HL-60/S4 treated with retinoic acid at 250 ng/mL for 4 days and 3 days (cell line): ENCODE measurements around the gene DPP10.

ENCODE experiments used
- in situ Hi-C: fragments of 300-500 bp; cut with MboI; formaldehyde crosslinking; loops from 2 replicates; pipeline ENCODE4 v1.7.0; 2022; ENCODE audit warnings: low sequenced_read_pairs

Gene DPP10

DNA sequence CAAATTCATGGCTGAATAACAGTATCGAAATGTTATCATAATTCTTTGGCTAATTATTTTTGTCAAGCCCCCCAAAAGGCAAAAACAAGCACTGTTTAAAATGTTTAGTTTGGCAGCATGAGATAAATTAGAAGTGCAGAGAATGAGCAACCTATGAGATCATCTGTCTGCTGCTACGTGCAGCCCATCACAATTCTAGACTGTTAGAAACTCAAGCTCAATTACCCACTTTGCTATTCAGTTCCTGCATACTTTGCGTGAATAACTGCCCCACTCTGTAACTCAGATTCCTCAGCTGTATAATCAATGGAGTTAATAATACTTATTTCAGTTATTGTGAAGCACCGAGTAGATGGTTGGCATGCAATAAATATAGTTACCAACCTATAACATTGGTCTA is 1181.9 kb downstream of the DPP10 start:
- in situ Hi-C loops: no loop called here

GRCh38 chr2:115634578-115634977 is 1192.1 kb downstream of the DPP10 start:
- in situ Hi-C loops: no loop called here

DNA sequence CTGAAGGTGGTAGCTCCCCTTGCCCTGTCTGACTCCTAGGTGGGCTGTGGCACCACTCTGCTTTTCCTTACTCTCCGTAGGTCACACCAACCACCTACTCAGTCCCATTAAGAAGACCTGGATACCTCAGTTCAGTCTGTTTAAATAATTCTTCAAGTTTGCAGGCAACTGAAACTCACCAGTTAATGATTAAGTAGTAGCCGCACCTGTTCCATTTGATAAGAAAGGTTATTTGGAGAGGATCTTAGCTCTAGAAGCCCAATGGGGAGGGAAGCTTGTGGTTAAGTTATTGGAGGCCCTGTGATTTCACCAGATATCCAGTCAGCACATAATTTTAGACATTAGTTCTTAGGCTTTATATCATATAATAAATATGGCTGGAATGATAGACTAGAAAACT is 1193.0 kb downstream of the DPP10 start:
- in situ Hi-C loops: no loop called here

DNA sequence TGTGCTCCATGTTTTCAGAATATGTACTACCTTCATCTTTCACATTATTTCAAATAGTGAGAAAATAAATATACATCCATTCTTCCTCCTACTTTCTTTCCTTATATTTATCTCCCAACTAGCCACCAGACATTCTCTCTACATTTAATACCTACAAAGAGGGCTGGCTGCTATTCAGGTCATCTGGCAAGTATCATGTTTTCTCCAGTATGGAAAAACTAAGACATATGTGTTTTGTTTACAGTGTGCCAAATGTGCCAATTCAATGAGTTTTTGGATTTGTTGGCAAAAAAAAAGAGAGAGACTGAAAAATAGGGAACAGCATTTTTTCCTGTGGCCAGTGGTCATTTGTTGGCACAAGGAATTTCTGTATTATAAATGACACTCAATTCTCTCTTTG is 1207.3 kb downstream of the DPP10 start:
- in situ Hi-C loops: no loop called here

DNA sequence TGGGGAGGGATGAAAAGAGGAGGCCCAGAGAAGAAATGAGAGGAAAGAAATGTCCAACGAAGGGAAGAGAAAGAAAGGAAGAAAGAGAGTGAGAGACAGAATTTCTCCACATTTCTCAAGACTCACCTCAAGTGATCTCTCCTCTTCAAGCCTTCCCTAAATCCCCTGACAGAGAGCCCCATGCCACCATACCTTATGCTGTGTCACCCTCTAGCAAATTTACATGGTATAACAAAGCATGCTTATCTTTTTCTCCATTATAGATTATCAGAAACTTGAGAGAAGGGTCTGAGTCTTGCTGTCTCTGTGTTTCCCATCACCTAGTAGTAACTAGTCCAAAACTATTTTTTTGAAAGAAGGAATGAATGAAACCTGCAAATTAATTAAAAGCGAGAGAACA is 1208.4 kb downstream of the DPP10 start:
- in situ Hi-C loops: no loop called here

DNA sequence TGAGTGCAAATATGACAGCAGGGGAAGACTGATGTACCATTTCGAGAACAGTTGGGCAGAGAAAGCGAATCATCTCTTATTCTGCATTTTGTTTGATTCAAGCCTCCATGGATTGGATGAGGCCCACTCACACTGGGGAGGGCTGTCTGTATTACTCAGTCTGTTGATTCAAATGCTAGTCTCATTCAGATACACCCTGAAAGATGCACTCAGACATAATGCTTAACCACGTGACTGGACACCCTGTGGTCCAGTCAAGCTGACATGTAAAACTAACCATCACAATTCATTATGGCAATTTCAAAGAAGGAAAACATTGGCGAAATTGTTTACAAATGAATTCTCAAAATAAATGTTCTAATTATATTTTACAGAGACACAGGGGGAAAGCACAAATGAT is 1210.2 kb downstream of the DPP10 start:
- in situ Hi-C loops: no loop called here

DNA sequence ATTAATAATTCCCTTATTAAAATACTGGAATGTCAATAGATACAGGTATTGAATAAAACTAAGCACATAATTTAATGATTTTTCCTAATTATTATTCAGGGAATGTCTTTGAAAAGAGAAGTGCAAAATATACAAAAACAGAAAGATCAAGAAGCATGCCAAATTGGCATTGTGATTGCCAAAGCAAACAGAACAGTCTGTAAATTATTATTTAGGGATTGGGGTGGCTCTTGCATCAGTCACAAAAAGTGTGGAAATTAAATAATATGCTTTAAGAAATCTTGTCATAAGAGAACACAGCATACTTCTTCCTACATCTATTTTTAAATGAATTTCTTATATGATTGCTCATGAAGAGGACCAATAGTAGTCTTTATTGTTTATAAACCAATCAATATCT is 1211.9 kb downstream of the DPP10 start:
- in situ Hi-C loops: no loop called here

- in situ Hi-C loops: no loop called here
Observed at GRCh38 chr2:115678129-115678528, 1235.7 kb downstream of the DPP10 start.

GRCh38 chr2:115684345-115684744 is 1241.9 kb downstream of the DPP10 start:
- in situ Hi-C loops: no loop called here

DNA sequence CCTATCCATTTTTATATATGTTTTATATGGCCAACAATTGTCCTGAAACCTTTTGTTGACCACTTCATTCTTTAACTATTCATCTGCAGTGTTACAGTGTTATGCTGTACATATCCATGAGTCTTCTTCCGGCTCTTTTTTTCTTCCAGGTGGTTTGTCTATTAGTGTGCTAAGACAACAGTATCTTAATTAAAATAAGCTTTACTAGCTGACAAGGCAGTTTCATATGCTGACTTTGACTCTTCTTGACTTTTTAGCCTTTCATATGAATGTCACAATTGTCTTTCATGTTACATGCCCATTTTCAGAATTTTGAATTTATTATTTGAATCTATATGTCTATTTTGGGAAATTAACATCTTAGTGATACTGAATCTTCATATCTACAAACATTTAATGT is 1249.0 kb downstream of the DPP10 start:
- in situ Hi-C loops: no loop called here

GRCh38 chr2:115694651-115695050 is 1252.2 kb downstream of the DPP10 start:
- in situ Hi-C loops: no loop called here

DNA sequence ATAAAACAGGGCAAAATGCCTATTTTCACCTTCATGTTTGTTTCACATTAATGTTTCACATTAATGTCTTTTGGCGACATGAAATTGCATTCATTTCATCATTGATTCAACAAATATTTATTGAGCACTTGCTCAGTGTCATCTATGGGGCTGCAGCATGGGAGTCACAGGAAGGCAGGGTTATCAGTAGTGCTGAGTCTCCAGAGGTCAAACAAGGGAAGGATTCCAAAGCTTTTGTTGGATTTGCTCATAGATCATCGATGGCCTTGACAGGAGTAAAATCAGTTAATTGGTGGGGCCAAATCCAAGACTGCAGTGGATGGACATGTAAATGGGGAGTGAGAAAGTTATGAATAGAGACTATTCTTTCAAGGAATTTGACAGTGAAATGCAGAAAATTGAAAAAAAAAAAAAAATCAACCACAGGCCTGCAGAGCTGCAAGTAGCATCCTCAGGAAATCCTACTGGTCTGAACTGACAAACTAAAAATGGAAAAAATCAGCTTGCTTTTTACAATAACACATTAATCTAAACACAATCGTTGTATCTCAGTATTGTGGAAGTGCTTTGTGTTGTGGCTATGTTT is 1290.8 kb downstream of the DPP10 start:
- in situ Hi-C loops: no loop called here

DNA sequence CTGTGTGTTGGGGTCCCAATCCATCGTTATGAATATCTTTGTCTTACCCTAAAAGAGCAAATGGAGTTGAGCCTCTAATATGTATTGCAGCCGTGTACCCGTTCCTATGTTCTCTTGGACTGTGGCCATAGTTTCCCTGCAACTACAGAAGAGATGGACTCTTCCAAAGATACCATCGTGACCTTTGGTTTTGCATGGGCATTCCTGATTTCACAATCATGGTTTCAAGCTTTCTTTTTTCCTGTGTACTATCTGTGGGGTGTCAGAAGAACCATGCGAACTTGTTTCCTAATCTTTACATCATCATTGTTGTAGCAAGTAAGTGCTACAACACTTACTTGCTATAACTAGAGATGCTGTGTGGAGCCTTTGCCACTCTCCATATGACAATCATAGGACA is 1295.7 kb downstream of the DPP10 start:
- in situ Hi-C loops: no loop called here

DNA sequence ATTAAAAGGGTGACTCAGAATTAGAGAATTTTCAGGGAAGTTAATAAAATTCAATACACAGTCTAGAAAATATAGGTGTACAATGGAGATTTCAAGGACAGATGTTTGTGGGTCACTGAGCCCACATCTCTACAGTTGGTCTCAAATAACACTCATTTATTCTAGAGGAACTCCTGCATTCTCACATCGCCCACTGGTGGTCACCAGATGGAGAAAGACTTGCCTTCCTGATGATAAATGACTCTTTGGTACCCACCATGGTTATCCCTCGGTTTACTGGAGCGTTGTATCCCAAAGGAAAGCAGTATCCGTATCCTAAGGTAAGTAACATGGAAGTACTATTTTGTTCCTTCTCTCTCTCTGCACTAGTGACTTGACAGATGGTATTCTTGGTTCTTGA is 1297.1 kb downstream of the DPP10 start:
- in situ Hi-C loops: no loop called here

DNA sequence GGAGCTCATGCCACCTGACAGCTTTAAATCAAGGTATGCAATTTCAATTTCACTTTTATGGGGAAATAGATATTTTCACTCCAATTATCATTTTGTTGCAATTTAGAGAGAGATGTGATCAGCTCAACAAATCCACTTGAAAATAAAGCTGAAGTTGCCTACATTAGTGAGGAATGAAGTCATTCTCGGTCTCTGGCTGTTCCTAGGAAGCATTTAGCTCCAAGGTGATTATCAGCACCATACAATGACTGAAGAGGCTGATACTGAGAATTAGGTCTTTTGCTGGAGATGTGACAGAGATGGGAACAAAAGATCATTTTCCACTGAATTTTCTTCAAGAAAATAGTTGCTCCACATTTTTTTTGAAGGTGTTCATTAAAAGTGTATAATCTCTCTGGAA is 1303.7 kb downstream of the DPP10 start:
- in situ Hi-C loops: no loop called here

DNA sequence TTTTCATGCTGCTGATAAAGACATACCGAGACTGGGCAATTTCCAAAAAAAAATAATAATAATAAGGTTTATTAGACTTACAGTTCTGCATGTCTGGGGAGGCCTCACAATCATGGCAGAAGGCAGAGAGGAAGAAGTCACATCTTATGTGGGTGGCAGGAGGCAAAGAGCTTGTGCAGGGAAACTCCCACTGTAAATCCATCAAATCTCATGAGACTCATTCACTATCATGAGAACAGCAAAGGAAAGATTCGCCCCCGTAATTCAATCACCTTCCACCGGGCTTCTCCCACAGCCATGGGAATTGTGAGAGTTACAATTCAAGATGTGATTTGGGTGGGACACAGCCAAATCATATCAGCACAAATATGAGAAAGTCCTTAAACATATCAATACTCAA is 1314.8 kb downstream of the DPP10 start:
- in situ Hi-C loops: no loop called here

DNA sequence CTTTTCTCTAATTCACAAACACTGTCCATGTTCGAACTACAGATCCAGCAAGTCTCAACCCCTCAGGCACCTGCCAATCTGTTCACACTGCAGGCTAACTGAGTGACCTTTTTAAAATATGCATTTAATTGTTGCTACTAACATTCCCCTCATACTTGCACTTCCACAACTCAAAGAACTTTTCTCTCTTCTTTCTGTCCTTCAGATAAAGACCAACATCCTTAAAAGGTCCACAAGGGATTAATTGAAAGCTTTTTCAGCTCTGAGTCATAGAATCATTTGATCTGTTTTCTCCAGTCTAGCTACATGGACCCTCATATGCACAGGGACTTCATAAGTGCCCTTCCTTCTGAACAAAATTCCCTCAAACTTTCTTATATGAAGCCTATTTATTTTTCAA is 1321.2 kb downstream of the DPP10 start:
- in situ Hi-C loops: no loop called here

- in situ Hi-C loops: no loop called here
Observed at GRCh38 chr2:115771516-115771915, 1329.1 kb downstream of the DPP10 start.

DNA sequence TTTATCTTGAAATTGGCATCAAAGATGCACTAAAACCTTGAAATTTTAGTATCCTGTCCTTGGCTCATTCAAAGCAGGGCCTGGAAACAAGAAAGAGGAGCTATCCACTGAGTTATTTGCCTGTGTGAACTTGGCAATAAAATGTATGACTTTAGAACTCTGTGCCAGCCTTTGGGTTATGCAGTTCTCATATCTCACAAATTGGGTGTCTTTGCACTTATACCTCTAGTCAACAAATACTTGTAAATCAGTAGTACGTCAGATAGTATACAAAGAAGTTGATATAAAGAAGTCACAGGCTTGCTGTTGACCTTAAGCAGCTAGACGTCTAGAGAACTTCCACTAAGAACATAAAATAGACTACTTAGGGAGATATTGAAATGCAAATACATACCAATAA is 1331.9 kb downstream of the DPP10 start:
- in situ Hi-C loops: no loop called here

- in situ Hi-C loops: no loop called here
Observed at GRCh38 chr2:115779085-115779632, 1336.7 kb downstream of the DPP10 start.

GRCh38 chr2:115782286-115782685 is 1339.8 kb downstream of the DPP10 start:
- in situ Hi-C loops: no loop called here

- in situ Hi-C loops: no loop called here
Observed at GRCh38 chr2:115796078-115796477, 1353.6 kb downstream of the DPP10 start.

GRCh38 chr2:115807276-115807675 is 1364.8 kb downstream of the DPP10 start:
- in situ Hi-C loops: no loop called here
